Endodermal cell (in vitro differentiated cells): Measurements from ENCODE around the gene C10orf95. TPM values are rescaled to one million over a fixed set of nuclear protein-coding genes. Genes with fewer than 3 reads are reported as not detected.
A peak's percentile ranks its signal among the peaks of the same experiment; 100 is the strongest.

ENCODE experiments used
- DNase-seq: peaks from one replicate; pipeline ENCODE4 v3.0.0-alpha.2; 2017
- H3K27ac ChIP-seq: 2 replicates; pipeline ENCODE4 v1.5.1; 2013; ENCODE audit warnings: mild to moderate bottlenecking, low read depth, low read length, moderate library complexity
- H3K27me3 ChIP-seq: 2 replicates; pipeline ENCODE4 v1.6.1; 2013; ENCODE audit warnings: mild to moderate bottlenecking, low read length, moderate library complexity; ENCODE audit not compliant: insufficient read depth, control insufficient read depth, poor library complexity, severe bottlenecking
- H3K36me3 ChIP-seq: 2 replicates; pipeline ENCODE4 v1.7.0; 2013; ENCODE audit warnings: mild to moderate bottlenecking, low read length, moderate library complexity; ENCODE audit not compliant: control insufficient read depth, insufficient read depth
- H3K4me1 ChIP-seq: one replicate; pipeline ENCODE4 v1.7.0; 2013; ENCODE audit warnings: low read length; ENCODE audit not compliant: control insufficient read depth, insufficient read depth
- H3K4me3 ChIP-seq: 2 replicates; pipeline ENCODE4 v1.5.1; 2013; ENCODE audit warnings: mild to moderate bottlenecking, low read length, moderate library complexity
- H3K9ac ChIP-seq: 2 replicates; pipeline ENCODE4 v1.6.1; 2013; ENCODE audit warnings: mild to moderate bottlenecking, low read length, moderate library complexity; ENCODE audit not compliant: poor library complexity, severe bottlenecking; ENCODE audit errors: extremely low read depth
- H3K9me3 ChIP-seq: 2 replicates; pipeline ENCODE4 v1.6.1; 2013; ENCODE audit warnings: mild to moderate bottlenecking, low read length, moderate library complexity; ENCODE audit not compliant: control insufficient read depth
- H3K27ac Mint-ChIP-seq: 2 replicates; pipeline ENCODE4 v1.8.0; 2020; ENCODE audit warnings: mixed read lengths
- H3K27me3 Mint-ChIP-seq: 2 replicates; pipeline ENCODE4 v1.8.0; 2021; ENCODE audit warnings: mild to moderate bottlenecking, mixed read lengths; ENCODE audit not compliant: insufficient read depth
- H3K36me3 Mint-ChIP-seq: 2 replicates; pipeline ENCODE4 v1.8.0; 2020; ENCODE audit warnings: low read depth, mixed read lengths
- H3K4me1 Mint-ChIP-seq: 2 replicates; pipeline ENCODE4 v1.8.0; 2020; ENCODE audit warnings: mixed read lengths
- H3K4me3 Mint-ChIP-seq: 2 replicates; pipeline ENCODE4 v1.8.0; 2020; ENCODE audit warnings: mild to moderate bottlenecking, moderate library complexity, mixed read lengths
- H3K9me3 Mint-ChIP-seq: 2 replicates; pipeline ENCODE4 v1.8.0; 2020; ENCODE audit warnings: mild to moderate bottlenecking, mixed read lengths
- WGBS, 2 experiments: methylation state at CpG; one replicate each; pipeline versions ENCODE4 v1.1.5 to v1.1.7; 2013; ENCODE audit warnings: missing lambda C conversion rate in 2 of 2, mixed read lengths in 1 of 2; ENCODE audit not compliant: insufficient coverage in 1 of 2, insufficient read length in 1 of 2; 5-methylcytosine and 5-hydroxymethylcytosine counted together
- total RNA-seq, 2 donors: library from RNA; stranded (reverse); fragmentation: NEBNext Ultra II Directional in 1 of 2; extraction: Animal tissue kit (Norgen Biotek cat#: 25700) in 1 of 2; gene quantifications; 2 replicates in 1 of 2; 3 replicates in 1 of 2; pipeline ENCODE4 v1.2.1, GENCODE V29; 2021
- TF ChIP-seq, protein P1 (sequence below): fragments of 200-600 bp; sonication (generic); conservative IDR thresholded peaks from 2 replicates; pipeline ENCODE4 v1.5.0; 2021; ENCODE audit warnings: antibody characterized with exemption, mild to moderate bottlenecking

C10orf95 gene
- total RNA-seq, 2 donors from 2014 or later, result 0.35 to 0.93 TPM

DNA sequence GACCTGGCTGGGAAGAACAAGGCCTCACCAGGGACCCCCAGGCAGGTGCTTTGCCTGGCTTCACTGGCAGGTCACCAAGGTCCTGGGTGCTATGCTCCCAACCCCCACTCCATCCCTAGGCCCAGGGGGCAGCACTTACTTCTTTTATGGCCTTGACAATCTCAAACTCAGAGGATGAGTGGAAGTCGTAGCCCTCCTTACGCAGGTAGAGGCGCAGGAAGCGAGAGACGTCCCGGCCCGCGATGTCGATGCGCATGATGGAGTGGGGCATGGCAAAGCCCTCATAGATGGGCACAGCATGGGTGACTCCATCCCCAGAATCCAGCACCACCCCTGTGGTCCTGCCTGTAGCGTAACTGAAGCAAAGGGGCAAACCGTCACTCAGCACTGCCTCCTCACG, 32.7 kb upstream of the C10orf95 start:
- WGBS, 2 experiments, result 98 to 100% methylated on average over 3 to 13 of the region's 13 CpGs
- Histone ChIP-seq H3K9ac (no peak overlapping the region), H3K36me3 (peaks cover 95% of the 10 kb centered on the region), H3K9me3 (no peaks in the 10 kb centered on the region), H3K4me1 (no peaks in the 10 kb centered on the region), H3K27ac (no peak overlapping the region), H3K27me3 (no peaks in the 10 kb centered on the region), H3K4me3 (no peak overlapping the region)
- no peaks in the 10 kb centered on the region for H3K9me3 Mint-ChIP-seq
- H3K27ac Mint-ChIP-seq, result no peak overlapping the region
- peaks cover 78% of the 10 kb centered on the region for H3K36me3 Mint-ChIP-seq
- H3K4me3 Mint-ChIP-seq, result no peak overlapping the region
- TF ChIP-seq, protein P1, sequence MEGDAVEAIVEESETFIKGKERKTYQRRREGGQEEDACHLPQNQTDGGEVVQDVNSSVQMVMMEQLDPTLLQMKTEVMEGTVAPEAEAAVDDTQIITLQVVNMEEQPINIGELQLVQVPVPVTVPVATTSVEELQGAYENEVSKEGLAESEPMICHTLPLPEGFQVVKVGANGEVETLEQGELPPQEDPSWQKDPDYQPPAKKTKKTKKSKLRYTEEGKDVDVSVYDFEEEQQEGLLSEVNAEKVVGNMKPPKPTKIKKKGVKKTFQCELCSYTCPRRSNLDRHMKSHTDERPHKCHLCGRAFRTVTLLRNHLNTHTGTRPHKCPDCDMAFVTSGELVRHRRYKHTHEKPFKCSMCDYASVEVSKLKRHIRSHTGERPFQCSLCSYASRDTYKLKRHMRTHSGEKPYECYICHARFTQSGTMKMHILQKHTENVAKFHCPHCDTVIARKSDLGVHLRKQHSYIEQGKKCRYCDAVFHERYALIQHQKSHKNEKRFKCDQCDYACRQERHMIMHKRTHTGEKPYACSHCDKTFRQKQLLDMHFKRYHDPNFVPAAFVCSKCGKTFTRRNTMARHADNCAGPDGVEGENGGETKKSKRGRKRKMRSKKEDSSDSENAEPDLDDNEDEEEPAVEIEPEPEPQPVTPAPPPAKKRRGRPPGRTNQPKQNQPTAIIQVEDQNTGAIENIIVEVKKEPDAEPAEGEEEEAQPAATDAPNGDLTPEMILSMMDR, result peak; percentile 12
- no peaks in the 10 kb centered on the region for H3K4me1 Mint-ChIP-seq
- no peak for DNase-seq
- H3K27me3 Mint-ChIP-seq, result no peaks in the 10 kb centered on the region

DNA sequence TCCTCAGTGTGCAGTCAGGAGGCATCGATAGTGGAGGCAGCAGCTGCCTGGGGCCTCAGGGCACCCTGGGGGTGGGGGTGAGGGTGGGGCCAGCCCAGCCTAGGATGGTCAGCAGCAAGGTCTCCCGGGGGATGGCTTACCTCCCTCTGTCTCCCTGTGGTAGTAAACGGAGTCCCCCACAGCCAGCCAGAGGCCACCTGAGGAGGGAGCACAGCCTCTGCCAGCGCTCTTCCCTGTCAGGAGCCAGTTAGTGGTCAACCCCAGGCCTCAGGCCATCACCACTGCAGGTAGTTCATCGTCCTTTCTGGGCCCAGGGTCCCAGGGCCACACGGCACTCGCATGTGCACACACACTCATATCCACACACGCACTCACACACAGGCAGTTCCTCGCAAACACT, 29.1 kb upstream of the C10orf95 start:
- Histone ChIP-seq H3K4me3 (no peak overlapping the region), H3K4me1 (no peaks in the 10 kb centered on the region), H3K27me3 (no peaks in the 10 kb centered on the region), H3K9ac (no peak overlapping the region), H3K9me3 (no peaks in the 10 kb centered on the region), H3K36me3 (peaks cover 70% of the 10 kb centered on the region), H3K27ac (no peak overlapping the region)
- H3K9me3 Mint-ChIP-seq, result no peaks in the 10 kb centered on the region
- TF ChIP-seq, protein P1, result no peak
- no peaks in the 10 kb centered on the region for H3K27me3 Mint-ChIP-seq
- no peaks in the 10 kb centered on the region for H3K4me1 Mint-ChIP-seq
- WGBS, 2 experiments, result 88 to 91% methylated on average over 2 to 9 of the region's 9 CpGs
- H3K36me3 Mint-ChIP-seq, result peaks cover 55% of the 10 kb centered on the region
- H3K4me3 Mint-ChIP-seq, result no peak overlapping the region
- DNase-seq, result no peak
- no peak overlapping the region for H3K27ac Mint-ChIP-seq

DNA sequence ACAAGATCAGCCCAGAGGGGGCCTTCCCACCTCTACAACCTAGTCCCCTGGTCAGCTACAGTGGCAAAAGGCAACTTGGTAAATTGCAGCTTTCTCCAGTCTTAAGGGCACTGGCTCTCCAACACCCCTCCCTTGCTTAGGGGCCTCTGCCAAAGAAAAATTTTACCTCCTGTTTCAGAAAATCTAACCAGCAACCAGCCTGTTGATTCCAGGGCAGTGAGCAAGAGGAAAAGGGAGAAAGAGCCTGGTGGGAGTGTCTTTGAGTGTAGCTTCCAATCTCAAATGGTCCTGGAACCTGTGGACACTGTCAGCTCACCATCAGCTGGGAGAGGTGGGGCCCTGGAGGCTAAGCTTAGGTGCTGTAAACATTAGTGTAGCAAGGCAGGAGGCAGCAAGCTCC, 28.3 kb upstream of the C10orf95 start:
- Histone ChIP-seq H3K9ac (no peak overlapping the region), H3K27ac (no peak overlapping the region), H3K4me1 (no peaks in the 10 kb centered on the region), H3K27me3 (no peaks in the 10 kb centered on the region), H3K4me3 (no peak overlapping the region), H3K36me3 (peaks cover 63% of the 10 kb centered on the region), H3K9me3 (no peaks in the 10 kb centered on the region)
- TF ChIP-seq, protein P1, result no peak
- Mint-ChIP-seq H3K36me3 (peaks cover 51% of the 10 kb centered on the region), H3K4me1 (no peaks in the 10 kb centered on the region), H3K9me3 (no peaks in the 10 kb centered on the region), H3K27ac (no peak overlapping the region), H3K4me3 (no peak overlapping the region), H3K27me3 (no peaks in the 10 kb centered on the region)
- no peak for DNase-seq
